Measurements from ENCODE around the gene MLC1.

The MLC1 gene

DNA sequence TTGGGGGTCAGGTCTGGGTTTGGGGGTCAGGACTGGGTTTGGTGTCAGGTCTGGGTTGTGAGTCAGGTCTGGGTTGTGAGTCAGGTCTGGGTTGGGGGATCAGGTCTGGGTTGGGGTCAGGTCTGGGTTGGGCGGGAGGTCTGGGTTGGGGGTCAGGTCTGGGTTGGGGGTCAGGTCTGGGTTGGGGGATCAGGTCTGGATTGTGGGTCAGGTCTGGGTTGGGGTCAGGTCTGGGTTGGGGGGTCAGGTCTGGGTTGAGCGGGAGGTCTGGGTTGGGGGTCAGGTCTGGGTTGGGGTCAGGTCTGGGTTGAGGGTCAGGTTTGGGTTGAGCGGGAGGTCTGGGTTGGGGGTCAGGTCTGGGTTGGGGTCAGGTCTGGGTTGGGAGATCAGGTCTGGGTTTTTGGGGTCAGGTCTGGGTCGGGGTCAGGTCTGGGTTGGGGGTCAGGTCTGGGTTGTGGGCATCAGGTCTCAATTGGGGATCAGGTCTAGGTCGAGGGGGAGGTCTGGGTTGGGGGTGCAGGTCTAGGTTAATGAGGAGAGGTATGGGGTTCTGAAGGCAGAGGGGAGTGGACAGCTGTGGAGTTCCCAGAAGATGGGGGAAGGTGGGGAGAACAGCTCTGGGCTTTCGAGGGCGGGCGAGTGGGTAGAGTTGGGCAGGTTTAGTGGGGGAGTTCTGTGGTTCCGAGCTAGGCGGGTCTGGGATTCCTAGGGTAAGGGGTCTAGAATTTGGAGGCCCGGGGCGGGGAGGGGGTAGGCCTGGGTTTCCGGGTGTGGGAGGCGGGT is 27.8 kb downstream of the MLC1 start:
- no peak for DNase-seq

DNA sequence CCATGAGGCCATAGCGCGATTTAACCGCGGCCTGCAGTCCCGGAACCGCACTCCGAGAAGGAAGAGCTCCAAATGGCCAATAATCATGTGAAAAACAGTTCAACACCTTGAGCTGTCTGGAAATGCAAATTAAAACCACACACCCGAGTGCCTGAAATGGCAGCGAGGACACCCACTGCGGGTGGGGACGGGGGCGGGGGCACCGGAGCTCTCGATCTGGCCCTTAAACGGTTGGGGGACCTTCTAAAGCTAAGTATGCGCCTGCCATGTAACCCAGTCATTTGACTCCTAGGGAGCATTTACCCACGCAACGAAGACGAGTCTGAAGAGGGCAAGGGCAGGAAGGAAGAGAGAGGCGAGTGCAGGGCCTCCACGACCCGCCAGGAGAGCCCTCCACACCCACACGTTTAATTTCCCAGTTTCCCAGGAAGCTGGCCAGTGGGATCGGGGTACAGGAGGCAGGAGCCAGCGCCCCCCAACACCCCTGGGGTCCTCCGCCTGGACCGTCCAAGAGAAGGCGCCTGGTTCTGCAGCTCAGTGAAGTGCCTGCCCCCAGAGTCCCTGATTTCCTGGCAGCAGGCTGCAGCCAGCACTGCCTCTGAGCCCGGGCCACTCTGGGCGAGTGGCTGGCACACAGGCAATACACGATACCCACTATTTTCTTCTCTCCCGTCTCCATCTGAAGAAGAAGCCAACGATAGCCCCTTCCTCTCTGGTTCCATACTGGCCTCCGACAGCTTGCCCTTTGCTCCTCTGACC is 28.8 kb downstream of the MLC1 start:
- DNase-seq: no peak

DNA sequence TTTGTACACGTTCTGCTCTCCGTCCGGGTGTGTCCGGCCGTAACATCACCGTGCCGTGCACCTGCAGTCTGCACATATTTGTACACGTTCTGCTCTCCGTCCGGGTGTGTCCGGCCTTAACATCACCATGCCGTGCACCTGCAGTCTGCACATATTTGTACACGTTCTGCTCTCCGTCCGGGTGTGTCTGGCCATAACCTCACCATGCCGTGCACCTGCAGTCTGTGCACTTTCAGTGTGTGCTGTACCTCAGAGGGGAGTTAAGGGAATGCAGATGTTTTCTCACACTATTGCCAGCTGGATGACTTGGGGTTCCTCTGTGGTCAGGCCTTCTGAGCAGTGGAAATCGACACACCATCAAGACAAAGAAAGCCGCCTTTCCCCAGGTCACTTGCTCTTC is 31.4 kb downstream of the MLC1 start:
- no peak for DNase-seq

DNA sequence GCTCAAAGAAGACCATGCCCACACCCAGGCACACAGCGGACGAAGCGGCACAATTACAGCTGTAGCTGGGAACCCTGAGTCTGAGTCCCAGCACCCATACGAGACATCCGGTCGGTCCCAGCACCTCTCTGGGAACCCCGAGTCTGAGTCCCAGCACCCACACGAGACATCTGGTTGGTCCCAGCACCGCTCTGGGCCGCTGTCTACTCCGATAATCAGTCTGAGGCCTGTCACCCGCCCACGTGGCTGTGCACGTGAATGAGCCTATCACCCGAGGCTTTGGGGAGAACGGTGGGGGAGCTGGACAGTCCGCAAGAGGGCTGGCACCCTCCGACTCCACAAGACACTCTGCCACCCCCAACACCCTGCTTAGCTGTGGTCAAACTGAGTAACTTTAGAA is 33.3 kb downstream of the MLC1 start:
- DNase-seq: no peak

DNA sequence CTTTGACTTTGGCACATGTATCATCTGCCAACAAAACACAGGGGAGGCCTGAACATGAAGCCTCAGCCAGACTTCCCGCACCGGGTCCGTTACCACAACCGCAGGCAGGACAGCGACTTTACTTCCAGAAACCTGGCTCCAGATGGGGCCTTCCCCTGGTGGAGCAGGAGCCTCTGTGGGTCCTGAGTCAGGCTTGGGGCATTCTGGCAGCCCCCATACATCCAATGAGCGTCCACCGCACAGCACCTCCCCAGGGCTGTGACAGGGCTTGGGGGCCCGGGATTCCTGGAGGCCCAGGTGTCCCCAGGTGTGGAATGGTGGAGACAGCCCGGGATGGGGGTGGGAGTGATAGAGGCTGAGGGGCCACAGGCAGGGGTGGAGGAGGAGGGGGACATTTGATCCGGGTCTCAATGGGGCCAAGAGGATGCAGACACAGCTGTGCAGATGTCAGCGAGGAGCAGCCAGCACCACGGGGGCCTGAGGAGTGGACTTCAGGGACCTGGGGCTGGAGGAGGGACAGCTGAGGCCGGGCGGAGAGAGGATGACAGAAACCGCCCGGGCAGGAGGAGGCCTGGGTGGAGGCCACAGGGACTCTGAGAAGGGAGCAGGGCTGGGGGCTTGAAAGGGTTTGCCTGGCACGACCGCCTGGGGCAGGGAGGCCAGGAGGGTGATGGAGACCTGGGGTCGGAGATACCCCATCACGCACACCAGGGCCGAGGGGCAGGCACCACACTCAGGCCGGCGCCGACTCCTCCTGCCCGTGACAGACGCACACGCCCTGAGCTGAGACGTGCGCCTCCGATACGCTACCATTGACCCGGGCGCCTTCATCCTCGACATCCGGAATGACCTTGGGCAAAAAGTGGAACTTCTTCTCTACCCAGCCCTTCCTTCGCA is 35.7 kb downstream of the MLC1 start:
- no peak for DNase-seq

DNA sequence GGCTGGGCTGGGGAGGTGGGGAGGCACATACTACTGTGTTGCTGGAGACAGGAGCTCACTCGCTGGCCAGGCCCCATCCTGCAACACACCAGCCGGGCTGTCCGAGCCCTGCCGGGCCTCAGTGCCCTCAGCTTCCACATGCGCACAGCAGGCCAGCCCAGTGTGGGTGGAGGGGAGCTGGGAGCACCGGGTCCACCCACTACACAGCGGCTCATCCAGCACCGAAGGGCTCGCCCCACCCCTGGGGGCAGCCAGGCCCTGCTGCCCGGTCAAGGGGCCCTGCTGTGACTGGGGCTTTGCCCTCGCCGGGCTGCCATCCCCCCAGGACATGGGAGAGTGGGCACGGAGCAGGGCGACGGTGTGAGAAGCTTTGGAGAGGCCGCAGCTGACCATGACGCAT is 36.4 kb downstream of the MLC1 start:
- no peak for DNase-seq

DNA sequence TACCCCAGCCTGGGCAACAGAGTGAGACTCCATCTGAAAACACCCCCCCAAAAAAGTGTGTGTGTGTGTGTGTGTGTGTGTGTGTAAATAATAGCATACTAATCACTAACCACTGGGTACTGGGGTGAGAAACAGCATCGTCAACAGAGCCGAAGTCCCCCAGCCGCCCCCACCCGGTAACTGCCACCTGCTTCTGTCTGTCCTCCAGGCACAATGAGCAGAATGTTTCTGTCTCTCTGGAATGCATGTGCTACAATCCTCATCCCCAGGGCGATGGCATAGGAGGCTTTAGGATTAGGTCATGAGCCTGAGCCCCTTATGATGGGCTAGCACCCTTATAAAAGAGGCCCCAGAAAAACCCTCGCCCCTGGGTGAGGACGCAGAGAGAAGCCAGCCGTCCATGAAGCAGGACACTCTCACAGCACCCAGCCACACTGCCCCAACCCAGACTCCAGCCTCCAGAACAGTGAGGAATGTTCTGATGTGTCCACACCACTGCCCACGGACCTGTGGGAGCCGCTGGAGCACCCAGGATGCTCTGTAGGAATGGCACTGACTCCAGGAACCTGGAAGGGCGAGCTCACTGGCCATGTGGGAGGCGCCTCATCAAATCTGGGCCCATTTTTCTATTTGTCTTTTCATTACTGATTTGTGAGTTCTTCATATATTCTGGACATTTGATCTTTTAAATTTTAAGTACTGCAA is 37.0 kb downstream of the MLC1 start:
- DNase-seq: no peak

DNA sequence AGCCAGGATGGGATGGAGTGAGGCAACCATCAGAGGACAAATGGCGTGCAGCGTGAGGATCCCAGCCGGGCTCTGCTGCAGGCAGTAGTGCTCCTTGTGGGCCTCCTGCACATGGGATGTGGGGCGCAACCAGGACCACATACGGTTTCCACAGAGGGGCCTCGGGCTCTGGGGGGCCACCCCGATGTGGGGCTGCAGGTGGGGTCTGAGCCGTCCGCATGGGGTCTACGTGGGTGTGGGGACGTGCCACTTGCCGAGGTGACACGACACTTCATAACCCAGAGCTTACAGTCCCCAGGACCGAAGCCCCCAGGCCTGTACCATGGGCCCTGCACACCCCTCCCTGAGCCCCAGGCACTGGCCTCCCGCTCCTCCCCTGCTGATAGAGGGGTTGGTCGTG is 37.9 kb downstream of the MLC1 start:
- DNase-seq: no peak

DNA sequence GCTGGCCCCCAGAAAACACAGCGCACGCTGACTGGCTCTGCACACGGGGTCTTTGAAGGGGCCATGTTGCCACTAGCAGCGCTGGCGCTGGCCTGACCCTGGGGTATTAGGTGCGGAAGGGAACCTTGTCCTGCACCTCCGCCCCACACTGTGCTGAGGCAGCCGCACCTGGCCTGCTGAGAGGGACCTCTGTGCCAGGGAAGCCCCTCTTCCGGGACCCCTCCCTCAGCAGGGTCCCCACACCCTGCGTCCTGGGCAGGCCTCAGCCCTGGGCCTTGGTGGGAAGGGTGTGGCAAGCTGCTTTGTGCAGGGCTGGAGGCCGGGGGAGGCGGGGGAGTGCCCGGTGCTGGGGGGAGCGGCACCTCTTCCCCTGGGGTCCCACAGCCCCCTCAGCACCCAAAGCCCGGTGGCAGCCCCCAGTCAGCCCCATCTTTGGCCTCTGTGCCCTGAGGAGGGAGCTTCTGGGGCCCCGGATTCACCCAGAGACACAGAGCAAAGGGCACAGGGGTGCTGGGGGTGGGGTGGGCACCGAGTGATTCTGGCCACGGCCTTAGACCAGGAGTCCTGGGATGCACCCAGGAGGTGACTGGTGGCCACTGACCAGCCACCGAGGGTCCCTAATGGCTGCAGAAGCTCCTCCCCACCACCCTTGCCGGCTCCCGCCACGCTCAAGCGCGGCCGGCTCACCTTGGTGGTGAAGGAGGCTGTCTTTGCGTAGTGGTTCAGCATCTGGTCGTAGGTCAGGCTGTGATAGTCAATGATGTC is 38.6 kb downstream of the MLC1 start:
- DNase-seq: no peak

DNA sequence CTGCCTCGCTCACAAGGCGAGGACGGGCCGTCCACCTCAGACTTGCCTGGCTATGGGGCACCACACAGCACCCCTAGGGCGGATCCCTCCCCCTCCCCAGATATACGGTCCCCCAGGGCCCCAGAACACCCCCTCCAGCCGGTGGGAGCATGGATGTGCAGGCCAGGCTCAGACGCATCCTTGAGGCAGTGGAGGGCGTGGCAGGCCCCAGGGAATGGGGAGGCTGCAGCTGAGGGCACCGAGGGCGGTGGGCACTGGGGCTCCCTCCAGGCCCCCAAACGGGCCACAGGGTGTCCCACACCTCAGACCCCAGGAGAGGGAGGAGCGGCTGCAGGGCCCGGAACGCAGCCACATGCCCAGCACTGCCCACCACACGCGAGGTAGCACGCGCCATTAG is 39.2 kb downstream of the MLC1 start:
- DNase-seq: no peak

DNA sequence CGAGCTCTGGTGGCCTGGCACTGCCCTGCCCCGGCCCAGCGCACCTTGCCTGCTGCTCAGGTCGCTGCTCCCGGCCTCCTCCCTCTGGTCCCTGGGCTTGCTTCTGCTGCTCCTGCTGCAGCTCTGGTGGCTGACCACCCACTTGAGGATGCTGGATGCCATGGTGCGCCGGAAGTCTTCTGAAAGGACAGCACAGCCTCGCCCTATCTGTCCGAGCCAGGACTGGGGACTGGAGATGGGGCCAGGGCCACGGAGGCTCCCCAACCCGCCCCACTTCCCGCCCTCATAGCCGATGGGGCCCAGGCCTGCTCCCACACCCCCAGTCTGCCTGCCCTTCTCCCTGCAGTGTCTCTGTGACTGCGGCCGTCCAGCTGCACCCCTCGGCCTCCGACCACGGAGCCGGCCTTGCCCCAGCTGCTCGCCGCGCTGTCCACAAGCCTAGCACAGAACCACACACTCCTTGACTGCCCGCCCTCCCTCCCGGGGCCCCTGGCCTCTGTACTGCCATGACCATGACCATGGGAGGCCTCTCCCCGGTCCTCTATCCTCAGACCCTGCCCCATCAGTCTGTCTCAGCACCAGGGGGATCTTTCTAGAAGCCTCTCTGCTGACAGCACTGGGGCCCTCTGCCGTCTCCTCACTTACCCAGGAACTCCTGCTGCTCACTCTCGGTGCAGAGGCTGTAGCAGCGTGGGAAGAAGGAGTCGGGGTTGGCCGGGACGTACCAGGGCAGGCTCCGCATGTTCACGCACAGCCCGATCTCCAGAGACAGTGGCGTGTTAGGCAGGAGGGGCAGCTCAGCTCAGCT is 39.8 kb downstream of the MLC1 start:
- no peak for DNase-seq

DNA sequence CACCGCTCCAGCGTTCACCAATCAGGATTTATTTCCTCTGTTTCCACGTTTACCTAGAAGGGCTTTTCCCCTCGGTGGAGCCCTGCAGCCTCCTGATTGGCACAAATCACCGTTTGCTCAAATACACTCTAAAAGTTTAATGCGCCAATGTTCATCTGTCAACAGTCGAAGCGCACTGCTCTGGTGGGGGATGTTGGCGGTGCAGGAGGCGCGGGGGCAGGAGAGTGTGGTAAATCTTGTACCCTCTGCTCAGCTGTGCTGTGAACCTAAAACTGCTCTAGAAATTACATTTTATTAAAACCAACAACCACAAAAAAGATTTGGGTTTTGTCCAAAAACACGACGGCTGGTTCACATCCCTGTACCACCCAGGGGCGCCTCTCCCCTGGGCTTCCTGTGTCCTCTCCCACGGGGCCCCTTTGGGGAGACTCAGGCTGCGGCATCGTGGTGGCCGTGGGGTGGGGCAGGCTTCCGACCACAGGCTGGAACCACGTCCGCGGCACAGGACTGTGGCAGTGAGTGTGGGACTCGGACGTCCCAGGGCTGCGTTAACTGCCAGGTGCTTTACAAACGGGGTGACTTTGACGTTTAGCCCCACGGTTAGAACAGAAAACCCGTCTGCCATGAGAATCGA is 40.6 kb downstream of the MLC1 start:
- DNase-seq: no peak

DNA sequence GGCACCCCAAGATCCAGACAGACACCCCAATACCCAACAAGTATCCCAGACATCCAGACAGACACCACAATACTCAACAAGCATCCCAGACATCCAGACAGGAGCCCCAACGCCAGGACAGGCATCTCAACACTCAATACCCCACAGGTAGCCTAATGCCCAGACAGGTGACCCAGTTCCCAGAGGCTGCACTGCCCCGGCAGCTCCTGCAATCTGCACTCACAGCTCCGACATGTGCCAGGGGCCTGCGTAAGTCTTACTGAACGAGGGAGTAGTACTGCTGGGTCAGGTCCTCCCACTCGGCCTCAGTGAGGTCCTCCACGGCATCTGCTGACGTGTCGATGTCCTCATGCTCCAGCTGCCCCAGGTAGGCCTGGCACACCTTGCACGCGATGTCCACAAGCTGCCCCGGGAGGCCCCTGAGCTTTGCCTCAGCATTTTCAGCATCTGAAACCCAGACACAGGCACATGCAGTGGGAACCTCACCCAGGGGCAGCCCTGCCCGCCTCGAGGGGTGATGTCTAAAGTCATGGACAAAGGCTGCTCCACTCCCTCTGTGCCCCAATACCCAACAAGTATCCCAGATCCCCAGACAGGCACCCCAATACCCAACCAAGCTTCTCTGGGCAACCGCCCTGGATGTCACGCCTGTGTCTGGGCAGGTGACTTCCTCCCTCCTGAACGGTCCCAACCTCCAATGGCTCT is 43.7 kb downstream of the MLC1 start:
- no peak for DNase-seq

DNA sequence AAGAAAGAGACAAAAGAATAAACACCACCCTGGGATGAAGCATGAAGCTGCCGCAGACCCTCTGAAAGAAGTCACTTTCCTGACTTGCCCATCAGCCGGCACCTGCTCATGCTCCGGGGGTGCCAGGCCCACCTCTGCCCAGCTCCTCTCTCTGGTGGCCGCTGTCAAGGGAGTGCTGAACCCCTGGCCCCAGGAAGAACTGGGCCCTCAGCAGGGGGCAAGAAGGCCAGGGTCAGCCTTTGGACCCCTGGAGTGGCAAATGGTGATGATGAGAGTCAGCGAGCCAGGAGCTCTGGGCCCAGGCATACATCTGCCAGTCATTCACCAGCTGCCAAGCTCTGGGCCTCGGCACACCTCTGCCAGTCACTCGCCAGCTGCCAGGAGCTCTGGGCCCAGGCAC is 44.5 kb downstream of the MLC1 start:
- no peak for DNase-seq

DNA sequence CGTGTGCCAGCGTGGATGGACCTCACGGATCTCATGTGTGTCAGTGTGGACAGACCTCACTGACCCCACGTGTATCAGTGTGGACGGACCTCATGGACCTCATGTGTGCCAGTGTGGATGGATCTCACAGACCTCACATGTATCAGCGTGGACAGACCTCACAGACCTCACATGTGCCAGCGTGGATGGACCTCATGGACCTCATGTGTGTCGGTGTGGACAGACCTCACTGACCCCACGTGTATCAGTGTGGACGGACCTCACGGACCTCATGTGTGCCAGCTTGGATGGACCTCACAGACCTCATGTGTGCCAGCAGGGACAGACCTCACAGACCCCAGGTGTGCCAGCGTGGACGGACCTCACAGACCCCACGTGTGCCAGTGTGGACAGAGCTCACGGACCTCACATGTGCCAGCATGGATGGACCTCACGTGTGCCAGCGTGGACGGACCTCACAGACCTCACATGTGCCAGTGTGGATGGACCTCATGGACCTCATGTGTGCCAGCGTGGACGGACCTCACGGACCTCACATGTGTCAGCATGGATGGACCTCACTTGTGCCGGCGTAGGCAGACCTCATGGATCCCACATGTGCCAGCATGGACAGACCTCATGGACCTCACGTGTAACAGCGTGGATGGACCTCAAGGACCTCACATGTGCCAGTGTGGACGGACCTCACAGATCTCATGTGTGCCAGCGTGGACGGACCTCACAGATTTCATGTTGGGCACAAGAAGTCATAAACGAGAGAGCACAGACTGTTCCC is 45.4 kb downstream of the MLC1 start:
- no peak for DNase-seq

DNA sequence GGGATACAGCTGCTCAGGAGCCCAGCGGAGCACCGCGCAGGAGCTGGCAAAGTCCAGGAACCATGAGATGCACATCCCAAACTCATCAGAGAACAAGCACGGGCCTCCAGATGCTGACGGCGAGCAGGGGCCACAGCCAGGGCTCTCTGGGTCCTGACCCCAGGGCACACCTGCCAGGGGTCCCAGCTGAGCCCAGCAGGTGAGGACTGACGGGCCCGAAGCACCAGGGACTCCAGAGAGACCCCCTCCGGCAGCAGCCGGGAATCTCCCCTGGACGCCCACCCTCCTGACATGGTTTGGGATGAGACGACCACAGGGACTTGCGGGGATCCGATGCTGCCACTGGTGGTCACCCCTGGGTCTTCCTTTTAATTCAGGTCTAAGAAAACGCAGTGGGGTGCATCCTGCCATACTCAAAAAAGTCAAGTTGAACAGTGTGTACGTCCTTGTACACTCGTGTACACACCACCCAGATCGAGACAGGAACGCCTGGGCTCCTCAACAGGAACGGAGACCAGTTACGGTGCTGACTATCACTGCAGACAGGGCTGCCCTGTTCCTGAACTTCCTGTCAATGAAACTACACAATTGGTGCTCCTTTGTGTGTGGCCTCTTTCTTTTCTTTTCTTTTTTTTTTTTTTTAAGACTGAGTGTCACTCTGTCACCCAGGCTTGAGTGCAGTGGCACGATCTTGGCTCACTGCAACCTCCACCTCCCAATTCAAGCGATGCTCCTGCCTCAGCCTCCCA is 49.1 kb downstream of the MLC1 start:
- no peak for DNase-seq

DNA sequence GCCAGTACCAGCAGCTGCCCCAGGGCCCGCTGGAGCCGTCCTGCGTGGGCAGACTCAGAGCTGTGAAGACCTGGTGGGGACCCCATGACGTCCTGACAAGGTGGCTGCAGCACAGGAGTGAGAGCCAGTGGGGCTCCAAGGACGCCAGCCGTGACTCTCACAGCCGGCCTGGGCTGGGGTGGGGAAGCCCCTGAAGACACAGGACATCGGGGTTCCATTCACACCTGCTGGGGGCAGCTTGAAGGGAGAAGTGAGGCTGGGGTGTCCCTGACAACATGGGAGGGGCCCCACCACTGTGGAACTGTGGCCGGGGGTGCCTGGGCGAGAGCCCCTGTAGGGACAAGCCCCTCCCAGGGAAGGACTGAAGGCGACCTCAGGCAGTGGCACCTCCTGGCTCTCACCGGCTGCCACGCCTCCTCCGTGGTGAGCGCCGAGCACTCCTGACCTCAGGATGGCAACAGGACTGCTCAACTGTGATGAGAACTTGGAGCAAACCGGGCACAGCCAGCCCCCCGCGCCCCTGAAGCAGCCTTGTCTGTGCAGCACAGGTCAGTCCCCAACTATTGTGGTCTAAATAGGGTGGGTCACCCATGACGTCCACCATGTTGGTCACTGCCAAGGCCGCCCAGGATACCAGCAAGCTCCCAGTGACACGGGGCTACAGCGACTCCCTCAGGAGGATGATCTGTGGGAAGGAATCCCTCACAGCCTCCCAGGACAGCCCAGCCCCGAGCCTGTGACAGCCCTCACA is 49.9 kb downstream of the MLC1 start:
- no peak for DNase-seq

All from hippocampal formation (tissue), 2 donors.